ENCODE data around the gene PPIG. TPM values are rescaled to one million over a fixed set of nuclear protein-coding genes. Genes with fewer than 3 reads are reported as not detected.

PPIG gene
- total and polyA plus RNA-seq, 7 donors, result 18.9 to 52.5 (median 39.1) TPM

DNA sequence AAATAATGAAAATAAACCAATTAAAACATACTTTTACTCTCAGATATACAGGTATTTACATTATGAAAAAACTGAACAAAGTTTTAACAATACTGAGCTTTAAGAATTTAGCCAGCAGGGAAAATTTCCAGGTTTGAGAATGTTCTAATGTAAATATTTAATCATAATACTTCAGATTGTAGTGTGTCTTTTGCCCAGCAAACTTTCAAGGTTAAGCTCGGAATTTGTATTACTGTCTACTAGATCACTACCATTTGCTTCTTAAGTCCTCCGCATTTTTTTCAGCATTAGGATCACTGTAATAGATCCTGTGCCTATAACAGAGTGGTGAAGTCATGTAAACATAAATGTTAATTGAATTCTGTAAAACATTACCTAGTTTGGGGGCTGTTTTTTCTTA, 57.3 kb downstream of the PPIG start:
- H3K9me3 ChIP-seq, result no peaks in the 10 kb centered on the region
- H3K4me3 ChIP-seq, result no peak overlapping the region
- peaks cover 6 to 25% of the 10 kb centered on the region in 2 donors for H3K36me3 ChIP-seq (ENCODE audit: insufficient read depth in 1 of 2, low read depth in 1 of 2)
- 95 to 98% (median 97%) methylated on average over 2 of the region's 2 CpGs for WGBS, 3 donors
- no peak overlapping the region for H3K27ac ChIP-seq
- intact Hi-C loops (cut with DNase I), result no loop called here
- ATAC-seq, result no peak
- H3K27me3 ChIP-seq (ENCODE audit: insufficient read depth in 3 of 3, low read length in 2 of 3), result no peaks in the 10 kb centered on the region
- no peak for TF ChIP-seq CTCF (IDR thresholded peaks at IDR 0.05)
- DNase-seq, result no peak
- H3K4me1 ChIP-seq, result no peaks in the 10 kb centered on the region

DNA sequence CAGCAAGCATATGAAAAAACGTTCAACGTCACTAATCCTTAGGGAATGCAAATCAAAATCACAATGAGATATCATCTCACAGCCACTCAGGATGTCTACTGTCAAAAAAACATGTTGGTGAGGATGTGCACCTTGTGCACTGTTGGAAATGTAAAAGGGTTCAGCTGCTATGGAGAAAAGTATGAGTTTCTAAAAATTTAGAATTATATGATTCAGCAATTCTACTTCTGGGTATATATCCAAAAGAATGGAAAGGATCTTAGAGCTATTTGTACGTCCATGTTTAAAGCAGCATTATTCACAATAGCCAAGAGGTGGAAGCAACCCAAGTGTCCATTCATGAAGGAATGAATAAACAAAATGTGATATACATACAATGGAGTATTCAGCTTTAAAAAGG, 60.0 kb downstream of the PPIG start:
- intact Hi-C loops (cut with DNase I), result no loop called here
- TF ChIP-seq CTCF (IDR thresholded peaks at IDR 0.05), result no peak

DNA sequence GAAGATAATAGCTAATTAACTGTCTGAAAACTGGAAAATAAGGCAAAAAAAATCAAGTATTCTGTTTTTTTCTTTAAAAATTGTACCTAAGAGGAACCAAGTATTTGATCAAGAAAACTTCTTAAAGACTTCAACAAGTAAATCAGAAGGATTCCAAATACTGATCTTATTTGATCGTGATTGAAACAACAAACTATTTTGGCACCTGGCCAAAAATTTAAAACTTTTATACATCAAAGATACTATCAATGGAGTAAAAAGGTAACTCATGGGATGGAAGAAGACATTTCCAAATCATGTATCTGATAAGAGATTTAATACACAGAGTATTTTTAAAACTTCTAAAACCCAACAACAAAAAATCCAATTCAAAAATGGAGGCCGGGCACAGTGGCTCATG, 63.3 kb downstream of the PPIG start:
- DNase-seq, result no peak
- 90 to 95% (median 92%) methylated on average over 2 of the region's 2 CpGs for WGBS, 3 donors
- H3K36me3 ChIP-seq (ENCODE audit: insufficient read depth in 1 of 2, low read depth in 1 of 2), result no peaks in the 10 kb centered on the region
- no peaks in the 10 kb centered on the region for H3K9me3 ChIP-seq
- no peak overlapping the region for H3K4me3 ChIP-seq
- no peaks in the 10 kb centered on the region for H3K27me3 ChIP-seq (ENCODE audit: insufficient read depth in 3 of 3, low read length in 2 of 3)
- ATAC-seq, result no peak
- intact Hi-C loops (cut with DNase I), result no loop called here
- no peak overlapping the region for H3K27ac ChIP-seq
- no peak for TF ChIP-seq CTCF (IDR thresholded peaks at IDR 0.05)
- H3K4me1 ChIP-seq, result no peaks in the 10 kb centered on the region

More for the DNA sequence above, 60.0 kb downstream of the PPIG start:
- H3K27ac ChIP-seq, result no peak overlapping the region
- no peaks in the 10 kb centered on the region for H3K4me1 ChIP-seq
- DNase-seq, result no peak
- no peak overlapping the region for H3K4me3 ChIP-seq
- no peaks in the 10 kb centered on the region for H3K36me3 ChIP-seq (ENCODE audit: insufficient read depth in 1 of 2, low read depth in 1 of 2)
- H3K27me3 ChIP-seq (ENCODE audit: insufficient read depth in 3 of 3, low read length in 2 of 3), result no peaks in the 10 kb centered on the region
- 25 to 38% (median 26%) methylated on average over 3 of the region's 3 CpGs for WGBS, 3 donors
- H3K9me3 ChIP-seq, result no peaks in the 10 kb centered on the region
- ATAC-seq, result no peak

- intact Hi-C loops (cut with DNase I), result no loop called here
- WGBS, 3 donors, result 68 to 81% (median 69%) methylated on average over 1 of the region's 1 CpG
- H3K27me3 ChIP-seq (ENCODE audit: insufficient read depth in 3 of 3, low read length in 2 of 3), result no peaks in the 10 kb centered on the region
- ATAC-seq (no peak), DNase-seq (no peak)
- no peaks in the 10 kb centered on the region for H3K9me3 ChIP-seq
- no peak overlapping the region for H3K4me3 ChIP-seq
- H3K36me3 ChIP-seq (ENCODE audit: insufficient read depth in 1 of 2, low read depth in 1 of 2), result no peaks in the 10 kb centered on the region
- no peak for TF ChIP-seq CTCF (IDR thresholded peaks at IDR 0.05)
- no peak overlapping the region for H3K27ac ChIP-seq
- H3K4me1 ChIP-seq, result no peaks in the 10 kb centered on the region
Observed at GRCh38 chr2:169649278-169649677, 65.1 kb downstream of the PPIG start.

GRCh38 chr2:169653636-169654035, 69.5 kb downstream of the PPIG start:
- H3K36me3 ChIP-seq (ENCODE audit: insufficient read depth in 1 of 2, low read depth in 1 of 2), result no peaks in the 10 kb centered on the region
- ATAC-seq (no peak), DNase-seq (no peak)
- H3K4me1 ChIP-seq, result no peaks in the 10 kb centered on the region
- no peak overlapping the region for H3K27ac ChIP-seq
- TF ChIP-seq CTCF (IDR thresholded peaks at IDR 0.05), result no peak
- H3K4me3 ChIP-seq, result no peak overlapping the region
- intact Hi-C loops (cut with DNase I), result no loop called here
- no peaks in the 10 kb centered on the region for H3K9me3 ChIP-seq
- 66 to 80% (median 71%) methylated on average over 3 of the region's 3 CpGs for WGBS, 3 donors
- H3K27me3 ChIP-seq (ENCODE audit: insufficient read depth in 3 of 3, low read length in 2 of 3), result peaks cover 0 to 2% (median 0%) of the 10 kb centered on the region in 3 donors

Data from psoas muscle (tissue), 8 donors.